IPS-NIHi7 (cell line): ENCODE results near the gene HSPBP1.
"Not testable (repeated sequence)": the region's sequence is repeated elsewhere in the genome, so short reads cannot be mapped to it uniquely, and the experiment has no call there.

ENCODE experiments used
- DNase-seq: peaks from one replicate; pipeline ENCODE4 v3.0.0; 2012; ENCODE audit warnings: mixed read lengths; ENCODE audit errors: extremely low spot score

The HSPBP1 gene

DNA sequence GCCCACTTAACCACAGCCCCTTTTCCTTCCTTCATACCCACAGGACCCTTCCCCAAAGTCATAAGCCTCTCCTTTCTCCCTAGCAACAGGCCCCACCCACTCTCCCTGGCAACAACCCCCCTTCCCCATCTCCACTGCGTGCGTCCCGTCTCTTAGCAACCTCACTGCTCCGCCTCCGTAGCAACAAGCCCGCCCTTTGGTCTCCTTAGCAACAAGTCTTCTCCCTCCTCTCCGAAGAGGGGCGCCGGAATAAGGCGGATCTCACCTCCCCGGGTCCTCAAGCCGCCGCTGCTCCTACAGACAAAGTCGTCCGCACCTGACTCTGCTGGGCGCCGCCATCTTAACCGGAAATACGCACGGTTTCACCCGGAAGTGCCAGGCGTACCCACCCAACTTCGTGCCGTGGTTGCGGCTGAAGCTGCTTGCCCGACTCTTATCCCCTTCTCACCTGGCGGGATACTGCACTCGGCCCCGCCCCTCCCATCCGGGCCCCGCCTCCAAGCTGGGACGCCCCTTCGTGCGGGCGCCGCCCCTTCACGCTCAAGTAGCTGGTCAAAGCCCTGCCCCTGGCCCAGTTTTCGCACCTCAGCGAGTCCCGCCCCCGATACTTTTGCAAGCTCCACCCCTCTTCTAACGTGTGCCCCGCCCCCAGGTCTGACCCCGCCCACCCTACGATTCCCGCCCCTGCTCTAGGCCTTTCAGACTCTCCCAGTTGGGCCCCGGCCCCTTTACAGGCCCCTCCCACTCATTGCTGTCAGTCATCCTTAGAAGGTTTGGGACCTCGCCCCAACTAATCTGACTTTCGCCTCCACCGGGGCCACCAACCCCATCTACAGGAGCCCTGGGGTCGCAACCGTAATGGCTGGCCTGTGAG, at the start of gene HSPBP1:
HSPBP1 (minus strand) TSS at position 341 of the 874 bp plus-strand sequence. CDS start 502 bp downstream, outside the sequence.
- DNase-seq, result peak; percentile 94

DNA sequence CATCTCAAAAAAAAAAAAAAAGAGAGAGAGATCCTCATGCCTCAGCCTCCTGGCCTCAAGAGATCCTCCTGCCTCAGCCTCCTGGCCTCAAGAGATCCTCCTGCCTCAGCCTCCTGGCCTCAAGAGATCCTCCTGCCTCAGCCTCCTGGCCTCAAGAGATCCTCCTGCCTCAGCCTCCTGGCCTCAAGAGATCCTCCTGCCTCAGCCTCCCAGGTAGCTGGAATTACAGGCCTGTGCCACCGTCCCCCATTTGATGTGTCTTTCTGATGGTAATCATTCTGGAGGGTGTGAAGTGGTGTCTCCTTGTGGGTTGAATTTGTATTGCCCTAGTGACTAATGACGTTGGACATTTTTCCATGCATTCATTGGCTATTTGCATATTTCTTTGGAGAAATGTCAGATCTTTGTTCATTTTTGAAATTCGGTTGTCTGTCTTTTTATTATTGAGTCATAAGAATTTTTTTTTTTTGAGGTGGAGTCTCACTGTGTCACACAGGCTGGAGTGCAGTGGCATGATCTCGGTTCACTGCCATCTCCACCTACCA, 48.9 kb upstream of the HSPBP1 start:
- not testable (repeated sequence) for DNase-seq

GRCh38 chr19:55325172-55325571, 45.3 kb upstream of the HSPBP1 start, which contains the start of gene TMEM150B:
TMEM150B (minus strand) TSS chr19:55325341; CDS start chr19:55321036, 4,305 bp downstream.
- no peak for DNase-seq

DNA sequence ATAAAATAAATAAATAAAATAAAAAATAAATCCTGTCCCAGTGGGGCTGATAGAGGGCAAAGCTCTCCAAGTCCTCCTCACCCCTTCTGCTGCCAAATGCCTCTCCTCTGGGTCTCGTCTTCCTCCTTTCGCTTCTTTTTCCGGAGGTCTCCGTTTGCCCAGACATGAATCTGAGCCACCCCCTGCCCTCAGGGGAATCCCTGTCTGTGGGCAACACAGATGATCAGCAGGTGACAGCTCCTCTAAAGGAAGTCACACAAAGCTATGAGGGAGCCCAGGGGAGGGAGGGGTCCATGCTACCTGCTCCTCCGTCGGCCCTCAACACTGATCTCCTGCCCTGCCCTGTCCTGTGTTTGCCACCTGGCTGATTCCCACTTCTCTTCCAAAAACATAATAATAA, 44.8 kb upstream of the HSPBP1 start:
- no peak for DNase-seq

DNA sequence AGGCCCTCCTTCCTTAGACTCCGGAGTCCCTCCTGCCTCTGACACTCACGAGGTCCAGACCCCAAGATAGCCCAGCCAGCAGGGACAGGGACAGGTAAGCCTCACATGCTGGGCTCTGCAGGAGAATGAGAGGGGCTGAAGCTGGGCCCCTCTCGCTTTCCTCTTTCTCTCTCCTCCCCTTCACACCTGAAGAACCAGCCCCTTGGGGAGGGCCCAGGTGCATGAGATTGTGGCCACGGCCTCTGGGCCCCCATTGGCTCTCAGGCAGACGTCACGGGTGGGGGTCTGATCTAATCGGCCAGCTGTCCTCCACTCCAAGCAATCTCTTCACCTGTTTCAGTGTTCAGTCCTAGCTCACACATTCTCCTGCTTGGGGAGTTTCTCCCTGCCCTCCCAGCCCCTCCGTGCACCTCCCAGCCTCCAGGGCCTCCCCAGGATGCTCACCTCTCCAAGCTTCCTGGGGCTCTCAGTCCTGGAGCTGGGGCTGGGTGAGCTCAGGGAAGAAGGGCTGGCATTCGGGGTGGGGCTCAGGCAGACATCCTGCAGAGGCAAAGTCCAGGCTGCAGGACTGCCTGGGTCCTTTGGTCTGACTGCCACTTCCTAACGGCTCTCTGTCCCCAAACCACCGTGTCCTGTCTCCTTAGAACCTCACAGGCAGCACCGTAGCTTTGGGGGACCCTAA, 42.4 kb upstream of the HSPBP1 start:
- DNase-seq, result no peak

DNA sequence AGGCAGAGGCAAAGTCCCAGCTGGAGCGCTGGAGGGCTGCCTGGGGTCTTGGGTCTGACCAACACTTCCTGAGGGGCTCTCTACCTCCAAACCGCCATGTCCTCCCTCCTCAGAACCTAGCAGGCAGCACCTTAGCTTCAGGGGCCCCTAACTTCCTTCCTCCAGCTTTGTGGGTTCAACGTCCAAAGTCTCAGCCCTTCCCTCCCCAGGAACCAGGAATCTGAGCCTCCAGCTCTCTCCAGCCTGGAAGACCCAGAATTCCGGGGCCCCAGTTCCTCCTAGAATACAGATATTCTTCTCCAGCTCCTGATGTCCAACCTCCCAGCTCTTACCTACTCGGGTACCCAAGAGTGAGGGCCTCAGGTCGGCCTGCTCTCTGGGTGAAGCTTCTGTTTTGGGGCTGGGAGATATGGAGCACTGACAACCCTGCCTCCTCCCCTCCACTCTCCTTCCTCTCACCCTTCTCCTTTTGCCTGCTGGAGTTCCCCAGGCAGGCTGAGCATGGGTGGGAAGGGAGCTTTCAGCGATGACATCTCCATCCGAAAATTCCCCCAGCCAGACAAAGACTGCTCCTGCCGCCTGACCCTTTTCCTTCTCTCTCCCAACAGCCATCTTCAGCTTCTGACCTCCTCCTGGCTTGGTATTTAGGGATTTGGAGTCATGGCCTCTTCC, 41.7 kb upstream of the HSPBP1 start:
- DNase-seq, result no peak

DNA sequence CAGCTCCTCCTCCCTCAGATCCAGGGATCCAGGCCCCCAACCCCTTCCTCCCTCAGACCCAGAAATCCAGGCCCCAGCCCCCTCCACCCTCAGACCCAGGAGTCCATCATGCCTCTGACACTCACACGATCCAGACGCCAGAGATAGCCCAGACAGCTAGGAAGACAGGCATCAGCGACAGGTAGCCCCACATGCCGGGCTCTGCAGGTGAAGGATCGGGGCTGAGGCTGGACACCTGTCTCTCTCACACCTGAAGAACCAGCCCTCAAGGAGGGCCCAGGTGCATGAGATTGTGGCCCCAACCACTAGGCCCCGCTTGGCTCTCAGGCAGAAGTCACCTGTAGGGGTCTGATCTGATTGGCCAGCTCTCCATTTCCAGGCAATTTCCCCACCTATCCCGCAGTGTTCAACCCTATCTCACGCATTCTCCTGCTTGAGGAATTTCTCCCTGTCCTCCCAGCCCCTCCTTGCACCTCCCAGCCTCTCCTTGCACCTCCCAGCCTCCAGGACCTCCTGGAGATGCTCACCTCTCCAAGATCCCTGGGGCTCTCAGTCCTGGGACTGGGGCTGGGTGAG, 41.0 kb upstream of the HSPBP1 start:
- DNase-seq, result no peak

DNA sequence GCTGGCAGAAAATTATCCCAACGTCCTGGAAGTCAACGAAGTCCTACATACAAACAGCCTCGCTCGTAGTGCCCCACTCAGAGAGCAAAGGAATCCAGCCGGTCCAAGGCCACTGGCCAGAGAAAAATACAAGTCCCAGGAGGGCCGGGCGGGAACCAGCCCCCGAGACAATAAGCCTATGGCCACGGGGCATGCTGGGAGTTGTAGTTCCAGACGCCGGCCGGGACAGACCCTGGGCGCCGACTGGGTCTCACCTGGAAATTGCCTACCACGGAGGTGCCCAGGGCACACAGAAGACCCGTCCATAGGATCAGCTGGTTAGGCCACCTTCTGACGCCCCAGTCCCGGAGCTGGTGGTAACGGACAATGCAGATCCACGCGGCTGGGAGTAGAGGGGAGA, 39.9 kb upstream of the HSPBP1 start:
- peak; percentile 96 for DNase-seq

GRCh38 chr19:55316646-55317045, 36.7 kb upstream of the HSPBP1 start:
- no peak for DNase-seq

- DNase-seq, result no peak
Measured at GRCh38 chr19:55315956-55316525, 36.1 kb upstream of the HSPBP1 start.

DNA sequence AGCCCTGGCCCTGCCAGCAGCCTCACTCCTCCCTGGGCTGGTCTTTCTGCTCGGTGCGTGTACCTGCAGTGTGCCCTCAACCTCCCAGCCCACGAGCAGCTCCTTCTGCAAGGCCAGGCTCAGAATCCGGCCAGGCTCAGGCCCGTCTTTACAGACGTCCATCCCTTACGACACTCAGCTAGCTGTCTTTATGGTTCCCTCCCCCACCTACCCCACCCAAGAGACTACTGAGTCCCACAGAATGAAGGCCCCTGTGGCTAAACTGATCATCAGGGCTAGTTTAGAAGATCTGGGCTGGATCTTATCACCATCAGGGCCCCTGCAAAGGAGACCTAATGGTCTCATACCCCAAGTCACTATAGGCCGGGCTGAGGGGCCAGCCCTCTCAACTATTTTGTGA, 34.5 kb upstream of the HSPBP1 start:
- no peak for DNase-seq

DNA sequence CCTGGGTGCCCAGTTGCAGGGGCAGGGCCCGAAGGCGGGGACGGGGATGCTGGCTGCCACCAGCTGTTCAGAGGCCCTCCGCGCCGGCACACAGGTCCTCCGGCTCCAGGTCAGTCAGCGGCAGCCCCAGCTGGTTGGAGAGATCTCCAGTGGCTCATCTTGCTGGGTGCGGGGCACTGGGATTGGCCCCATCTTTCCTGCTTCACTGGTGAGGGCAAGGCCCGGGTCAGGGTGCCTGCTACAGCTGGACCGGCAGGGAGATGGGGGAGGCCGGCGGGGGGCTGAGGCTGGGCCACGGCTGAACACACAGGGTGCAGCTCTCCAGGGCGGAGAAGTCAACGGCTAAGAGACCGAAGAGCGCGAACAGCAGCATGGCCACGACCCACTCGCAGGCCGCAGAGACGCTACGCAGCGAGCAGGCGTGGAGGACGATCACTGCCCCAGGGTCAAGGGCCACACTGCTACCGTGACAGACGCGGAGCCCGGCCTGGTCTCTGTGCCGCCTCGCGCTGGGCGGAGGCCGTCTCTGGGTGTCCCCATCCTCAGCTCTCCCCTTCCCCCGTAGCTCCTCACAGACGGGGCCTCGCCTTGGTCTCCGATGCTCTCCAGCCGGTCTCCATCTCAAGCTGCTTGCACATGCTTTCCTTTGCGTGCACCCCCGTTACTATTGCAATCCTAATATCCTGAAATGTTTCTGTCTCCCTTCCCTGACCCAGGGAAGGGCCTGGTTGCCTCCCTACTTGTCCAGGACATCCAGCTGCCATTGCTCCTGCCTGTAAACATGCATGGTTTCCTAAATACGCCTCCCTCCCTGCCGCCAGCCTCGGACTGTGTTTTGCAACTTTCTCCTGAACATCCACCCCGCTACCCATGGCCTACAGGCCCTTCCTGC, 33.0 kb upstream of the HSPBP1 start:
- no peak for DNase-seq

DNA sequence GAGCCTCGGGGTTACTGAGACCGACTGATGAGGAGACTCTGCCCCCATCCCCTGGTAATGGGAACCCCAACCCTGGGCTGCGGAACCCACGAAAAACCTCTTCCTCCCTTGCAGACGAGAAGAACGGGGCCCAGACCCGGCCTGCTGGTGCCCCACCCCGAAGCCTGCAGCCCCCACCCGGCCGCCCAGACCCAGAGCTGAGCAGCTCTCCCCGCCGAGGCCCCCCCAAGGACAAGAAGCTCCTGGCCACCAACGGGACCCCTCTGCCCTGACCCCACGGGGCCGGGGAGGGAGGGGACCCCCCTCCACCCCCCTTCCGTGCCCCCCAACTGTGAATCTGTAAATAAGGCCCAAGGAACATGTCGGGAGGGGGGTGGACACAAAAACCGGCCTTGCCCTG, 31.9 kb upstream of the HSPBP1 start:
- no peak for DNase-seq

- DNase-seq, result no peak
Measured at GRCh38 chr19:55311397-55311796, 31.5 kb upstream of the HSPBP1 start.

DNA sequence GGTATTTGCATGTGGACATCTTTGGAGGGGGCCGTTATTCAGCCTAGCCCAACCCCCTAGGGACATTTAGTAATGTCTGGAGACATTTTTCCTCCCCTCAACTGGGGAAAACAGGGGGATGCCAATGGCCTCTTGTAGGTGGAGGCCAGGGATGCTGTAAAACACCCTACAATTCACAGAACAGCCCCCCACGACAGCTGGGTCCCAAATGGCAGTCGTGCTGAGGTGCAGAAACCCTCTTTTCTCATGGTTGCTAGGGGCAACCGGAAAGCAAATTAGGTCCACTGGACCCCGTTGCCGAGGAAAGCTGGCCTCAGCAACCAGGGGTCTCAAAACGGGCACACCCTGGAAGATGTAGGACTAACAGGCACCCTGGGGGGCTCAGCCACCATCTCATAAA, 30.6 kb upstream of the HSPBP1 start:
- no peak for DNase-seq

GRCh38 chr19:55309448-55309847, 29.5 kb upstream of the HSPBP1 start:
- no peak for DNase-seq

- DNase-seq, result no peak
Measured at GRCh38 chr19:55308281-55308680, 28.4 kb upstream of the HSPBP1 start.

GRCh38 chr19:55306712-55307111, 26.8 kb upstream of the HSPBP1 start:
- no peak for DNase-seq

- DNase-seq, result no peak
Measured at GRCh38 chr19:55305983-55306562, 26.2 kb upstream of the HSPBP1 start.

- DNase-seq, result peak; percentile 80
Measured at GRCh38 chr19:55305491-55305890, 25.6 kb upstream of the HSPBP1 start.
